Esophagus (tissue), 2 donors: ENCODE data around the gene UTS2. TPM values are rescaled to one million over a fixed set of nuclear protein-coding genes. Genes with fewer than 3 reads are reported as not detected.

Source experiments
- polyA plus RNA-seq, 2 donors: library from polyadenylated mRNA; stranded (reverse); fragments of 200-250 nt; gene quantifications; one replicate each; pipeline ENCODE4 v1.2.3, GENCODE V29; 2013
- donor health status: healthy with polysubstance abuse.
- donor health status: Bipolar disorder and iron deficiency.

The UTS2 gene
- polyA plus RNA-seq, 2 donors: 0.04 to 0.56 TPM

Other genes with a start within 250 kb of the UTS2 start
- gene VAMP3, start 81.8 kb downstream of the UTS2 start, polyA plus RNA-seq: 10 to 100 TPM; 42.2 to 60.0 TPM
- gene PER3, start 68.8 kb downstream of the UTS2 start, polyA plus RNA-seq: 10 to 100 TPM in 1 of 2 donors, 1 to 10 TPM in 1; 6.6 to 11.8 TPM
- gene TNFRSF9, start 87.8 kb upstream of the UTS2 start, polyA plus RNA-seq: under 1 TPM; 0.02 to 0.12 TPM
- gene PARK7, start 108.6 kb upstream of the UTS2 start, polyA plus RNA-seq: 100 to 1,000 TPM; 146 to 184 TPM
- gene ERRFI1, start 173.2 kb upstream of the UTS2 start, polyA plus RNA-seq: 10 to 100 TPM; 18.2 to 21.3 TPM